Transverse colon (tissue), 4 donors: Measurements from ENCODE around the gene BCL2L1. TPM values are rescaled to one million over a fixed set of nuclear protein-coding genes. Genes with fewer than 3 reads are reported as not detected.
"Not testable (repeated sequence)": the region's sequence is repeated elsewhere in the genome, so short reads cannot be mapped to it uniquely, and the experiment has no call there.

Experiments used
- DNase-seq: peaks from one replicate; pipeline ENCODE4 v3.0.0-alpha.2; 2019
- H3K27ac ChIP-seq, 4 donors: fragments of 200-600 bp; sonication (generic); 2 replicates each; pipeline ENCODE4 v1.5.1; 2016 to 2018; ENCODE audit warnings: inconsistent platforms in 4 of 4
- H3K27me3 ChIP-seq: fragments of 200-600 bp; sonication (generic); 2 replicates; pipeline ENCODE4 v1.5.1; 2017; ENCODE audit warnings: inconsistent platforms
- H3K36me3 ChIP-seq, 4 donors: fragments of 200-600 bp; sonication (generic); 2 replicates each; pipeline ENCODE4 v1.5.1; 2017 to 2019; ENCODE audit warnings: inconsistent platforms in 4 of 4
- H3K4me1 ChIP-seq, 4 donors: fragments of 200-600 bp; sonication (generic); 2 replicates each; pipeline ENCODE4 v1.5.1; 2017 to 2020; ENCODE audit warnings: inconsistent platforms in 4 of 4
- H3K4me3 ChIP-seq, 4 donors: fragments of 200-600 bp; sonication (generic); 1 replicate in 1 of 4; 2 replicates in 3 of 4; pipeline versions ENCODE4 v1.5.1 to v1.6.1; 2017 to 2019; ENCODE audit warnings: inconsistent platforms in 4 of 4
- H3K9me3 ChIP-seq, 2 donors: fragments of 200-600 bp; sonication (generic); 2 replicates each; pipeline ENCODE4 v1.5.1; 2017 to 2019; ENCODE audit warnings: inconsistent platforms in 2 of 2
- EP300 ChIP-seq: sonication (generic); formaldehyde crosslinking; IDR thresholded peaks from one replicate; pipeline ENCODE4 v1.6.1; 2017; ENCODE audit warnings: antibody characterized with exemption, low read depth
- POLR2A ChIP-seq: fragments of 450-650 bp; IDR thresholded peaks from one replicate; pipeline ENCODE4 v1.6.1; 2016; ENCODE audit warnings: antibody characterized with exemption, mild to moderate bottlenecking, moderate library complexity
- POLR2AphosphoS5 ChIP-seq, 3 donors: sonication (generic); formaldehyde crosslinking; IDR thresholded peaks; one replicate each; pipeline ENCODE4 v1.6.1; 2016; ENCODE audit warnings: antibody characterized with exemption in 3 of 3
- WGBS, 2 donors: methylation state at CpG; one replicate each; pipeline ENCODE4 v1.1.5; 2018; ENCODE audit warnings: low coverage in 1 of 2; 5-methylcytosine and 5-hydroxymethylcytosine counted together
- in situ Hi-C, 4 donors: fragments of 200-750 bp; cut with MboI; loops; one replicate each; pipeline versions ENCODE4 v1.15.0 to v1.15.1; 2017; ENCODE audit warnings: low sequenced_read_pairs in 3 of 4, low pct_ligation_motif_present in 1 of 4, low pct_unique_long_range_greater_than_20kb in 1 of 4
- intact Hi-C: fragments of 100-400 bp; cut with DNase I; formaldehyde crosslinking; loops from one replicate; pipeline ENCODE4 v1.15.1; 2023; ENCODE audit warnings: low total_unique reads
- total RNA-seq, 4 donors: library from RNA; depleted of rRNA; stranded (reverse); fragments of >200 nt; gene quantifications; one replicate each; pipeline ENCODE4 v1.1.0, GENCODE V29; 2016
- TF ChIP-seq, protein P1 (sequence below), 5 experiments: fragments of 200-600 bp in 3 of 5; fragments of 450-650 bp in 2 of 5; sonication (generic) in 3 of 5; IDR thresholded peaks; 1 replicate in 2 of 5; 2 replicates in 3 of 5; pipeline ENCODE4 v1.5.1; 2016 to 2017; ENCODE audit warnings: antibody characterized with exemption in 5 of 5, inconsistent platforms in 3 of 5, mild to moderate bottlenecking in 2 of 5, moderate library complexity in 1 of 5

Gene BCL2L1
- total RNA-seq, 4 donors from 2014 or later: 98.6 to 151 (median 107) TPM

DNA sequence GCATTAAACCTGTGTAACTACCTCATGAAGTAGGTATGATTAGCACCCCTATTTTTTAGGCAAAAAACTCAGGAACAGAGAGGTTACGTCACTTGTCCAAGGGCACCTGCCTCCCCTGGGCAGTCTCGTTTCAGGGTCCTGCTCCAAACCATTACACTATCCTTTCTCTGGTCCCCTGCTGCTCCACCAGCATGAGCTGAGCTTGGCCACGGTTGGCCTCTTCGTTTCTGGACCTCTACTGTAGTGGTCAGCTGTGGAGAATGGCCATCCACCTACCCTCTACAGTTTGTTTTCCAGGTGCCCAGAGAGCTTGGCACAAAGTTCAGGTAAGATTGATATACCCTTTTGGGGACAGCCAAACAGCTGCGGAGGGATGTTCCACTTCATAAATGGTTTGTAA is 68.1 kb downstream of the BCL2L1 start:
- H3K27ac ChIP-seq: no peak overlapping the region
- TF ChIP-seq, protein P1, sequence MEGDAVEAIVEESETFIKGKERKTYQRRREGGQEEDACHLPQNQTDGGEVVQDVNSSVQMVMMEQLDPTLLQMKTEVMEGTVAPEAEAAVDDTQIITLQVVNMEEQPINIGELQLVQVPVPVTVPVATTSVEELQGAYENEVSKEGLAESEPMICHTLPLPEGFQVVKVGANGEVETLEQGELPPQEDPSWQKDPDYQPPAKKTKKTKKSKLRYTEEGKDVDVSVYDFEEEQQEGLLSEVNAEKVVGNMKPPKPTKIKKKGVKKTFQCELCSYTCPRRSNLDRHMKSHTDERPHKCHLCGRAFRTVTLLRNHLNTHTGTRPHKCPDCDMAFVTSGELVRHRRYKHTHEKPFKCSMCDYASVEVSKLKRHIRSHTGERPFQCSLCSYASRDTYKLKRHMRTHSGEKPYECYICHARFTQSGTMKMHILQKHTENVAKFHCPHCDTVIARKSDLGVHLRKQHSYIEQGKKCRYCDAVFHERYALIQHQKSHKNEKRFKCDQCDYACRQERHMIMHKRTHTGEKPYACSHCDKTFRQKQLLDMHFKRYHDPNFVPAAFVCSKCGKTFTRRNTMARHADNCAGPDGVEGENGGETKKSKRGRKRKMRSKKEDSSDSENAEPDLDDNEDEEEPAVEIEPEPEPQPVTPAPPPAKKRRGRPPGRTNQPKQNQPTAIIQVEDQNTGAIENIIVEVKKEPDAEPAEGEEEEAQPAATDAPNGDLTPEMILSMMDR (IDR thresholded peaks at IDR 0.05): no peak
- no peak for TF ChIP-seq POLR2AphosphoS5 (IDR thresholded peaks at IDR 0.05)
- TF ChIP-seq EP300: no peak
- TF ChIP-seq POLR2A: no peak
- intact Hi-C loops: no loop called here
- peaks cover 0 to 10% (median 6%) of the 10 kb centered on the region in 4 donors for H3K4me1 ChIP-seq
- in situ Hi-C loops: loop anchor here in 1 of 4 donors (10.0 kb wide), 1 partner anchor 70 kb away; the partner anchor contains the start of gene BCL2L1
- no peaks in the 10 kb centered on the region for H3K27me3 ChIP-seq
- DNase-seq: no peak
- no peaks in the 10 kb centered on the region for H3K9me3 ChIP-seq
- H3K4me3 ChIP-seq: no peak overlapping the region
- WGBS, 2 donors: 67 to 74% methylated on average over 4 to 5 of the region's 5 CpGs
- no peaks in the 10 kb centered on the region for H3K36me3 ChIP-seq

DNA sequence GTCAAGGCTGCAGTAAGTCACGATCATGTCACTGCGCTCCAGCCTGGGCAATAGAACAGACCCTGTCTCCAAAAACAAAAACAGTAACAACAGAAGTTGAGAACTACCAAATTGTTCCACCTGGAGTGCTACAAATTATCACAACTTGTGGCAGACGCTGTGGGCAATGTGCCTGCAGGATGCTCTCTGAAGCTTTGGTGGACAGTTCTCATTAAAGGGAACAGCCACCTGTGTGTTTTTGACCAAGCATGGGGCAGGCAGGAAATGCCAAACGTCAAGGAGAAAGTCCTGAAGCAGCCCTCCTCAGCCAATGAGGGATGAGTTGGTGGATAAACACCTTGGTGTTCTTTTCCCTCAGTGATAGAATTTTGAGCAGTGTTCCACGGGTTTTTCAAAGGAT is 69.1 kb downstream of the BCL2L1 start:
- 55% methylated on average over 5 of the region's 5 CpGs; no CpG with 5 or more reads in 1 of the 2 donors for WGBS, 2 donors
- no peak overlapping the region for H3K4me3 ChIP-seq
- TF ChIP-seq POLR2AphosphoS5 (IDR thresholded peaks at IDR 0.05) (no peak), EP300 (no peak), POLR2A (no peak)
- TF ChIP-seq, protein P1 (IDR thresholded peaks at IDR 0.05): no peak
- no peaks in the 10 kb centered on the region for H3K36me3 ChIP-seq
- H3K9me3 ChIP-seq: no peaks in the 10 kb centered on the region
- H3K27ac ChIP-seq: no peak overlapping the region
- DNase-seq: no peak
- intact Hi-C loops: no loop called here
- H3K4me1 ChIP-seq: peaks cover 0 to 10% (median 6%) of the 10 kb centered on the region in 4 donors
- H3K27me3 ChIP-seq: no peaks in the 10 kb centered on the region
- in situ Hi-C loops: loop anchor here in 1 of 4 donors (10.0 kb wide), 1 partner anchor 71 kb away; the partner anchor contains the start of gene BCL2L1

- H3K27me3 ChIP-seq: no peaks in the 10 kb centered on the region
- no peak for DNase-seq
- peaks cover 0 to 10% (median 6%) of the 10 kb centered on the region in 4 donors for H3K4me1 ChIP-seq
- no peaks in the 10 kb centered on the region for H3K9me3 ChIP-seq
- in situ Hi-C loops: loop anchor here in 1 of 4 donors (10.0 kb wide), 1 partner anchor 72 kb away; the partner anchor contains the start of gene BCL2L1
- WGBS, 2 donors: 20 to 26% methylated on average over 5 of the region's 5 CpGs
- no peak for TF ChIP-seq POLR2A
- no peak for TF ChIP-seq EP300
- TF ChIP-seq POLR2AphosphoS5 (IDR thresholded peaks at IDR 0.05): no peak
- TF ChIP-seq, protein P1 (IDR thresholded peaks at IDR 0.05): no peak
- no peak overlapping the region for H3K27ac ChIP-seq
- H3K4me3 ChIP-seq: no peak overlapping the region
- intact Hi-C loops: no loop called here
- H3K36me3 ChIP-seq: no peaks in the 10 kb centered on the region
Measured at GRCh38 chr20:31652917-31653396, 69.7 kb downstream of the BCL2L1 start.

- DNase-seq, H3K27me3 ChIP-seq, H3K9me3 ChIP-seq, H3K4me1 ChIP-seq, H3K4me3 ChIP-seq, intact Hi-C loops, H3K36me3 ChIP-seq, in situ Hi-C loops, H3K27ac ChIP-seq: not testable (repeated sequence)
- WGBS, 2 donors: 60 to 76% methylated on average over 1 to 3 of the region's 3 CpGs
Measured at GRCh38 chr20:31648104-31648503, 74.6 kb downstream of the BCL2L1 start.

- Histone ChIP-seq H3K27me3 (no peaks in the 10 kb centered on the region), H3K4me3 (no peak overlapping the region), H3K9me3 (no peaks in the 10 kb centered on the region), H3K36me3 (no peaks in the 10 kb centered on the region), H3K27ac (no peak overlapping the region), H3K4me1 (no peaks in the 10 kb centered on the region)
- TF ChIP-seq, protein P1 (IDR thresholded peaks at IDR 0.05): no peak
- TF ChIP-seq POLR2AphosphoS5 (IDR thresholded peaks at IDR 0.05): no peak
- no peak for TF ChIP-seq POLR2A
- no peak for TF ChIP-seq EP300
- intact Hi-C loops: no loop called here
- DNase-seq: no peak
- WGBS, 2 donors: 80% methylated on average over 8 of the region's 8 CpGs; no CpG with 5 or more reads in 1 of the 2 donors
- in situ Hi-C loops: no loop called here
Measured at GRCh38 chr20:31644701-31645100, 78.0 kb downstream of the BCL2L1 start.
